Lower leg skin (tissue), 4 donors: ENCODE results near the gene LIFR. TPM values are rescaled to one million over a fixed set of nuclear protein-coding genes. Genes with fewer than 3 reads are reported as not detected.

Source experiments
- DNase-seq, 2 donors: peaks; one replicate each; pipeline ENCODE4 v3.0.0-alpha.2; 2019; ENCODE audit warnings: low spot score in 2 of 2
- H3K4me3 ChIP-seq: fragments of 200-600 bp; sonication (generic); 2 replicates; pipeline ENCODE4 v1.5.1; 2017; ENCODE audit warnings: mild to moderate bottlenecking, low read depth; ENCODE audit not compliant: poor library complexity, severe bottlenecking
- POLR2A ChIP-seq, 2 donors: fragments of 450-650 bp; IDR thresholded peaks; one replicate each; pipeline ENCODE4 v1.6.1; 2016 to 2017; ENCODE audit warnings: antibody characterized with exemption in 2 of 2, mild to moderate bottlenecking in 1 of 2, moderate library complexity in 1 of 2
- WGBS, 2 donors: methylation state at CpG; one replicate each; pipeline ENCODE4 v1.1.5; 2018; 5-methylcytosine and 5-hydroxymethylcytosine counted together
- intact Hi-C: fragments of 100-400 bp; cut with DNase I; formaldehyde crosslinking; loops from one replicate; pipeline ENCODE4 v1.15.0; 2023; ENCODE audit warnings: low total_unique reads
- total RNA-seq, 4 donors: library from RNA; depleted of rRNA; stranded (reverse); fragments of >200 nt; gene quantifications; one replicate each; pipeline ENCODE4 v1.1.0, GENCODE V29; 2016
- TF ChIP-seq, protein P1 (sequence below), 3 donors: fragments of 450-650 bp; IDR thresholded peaks; one replicate each; pipeline ENCODE4 v1.5.1; 2016; ENCODE audit warnings: antibody characterized with exemption in 3 of 3, mild to moderate bottlenecking in 3 of 3, moderate library complexity in 2 of 3

Gene LIFR
- total RNA-seq, 4 donors from 2014 or later = 28.3 to 70.6 (median 42.1) TPM

DNA sequence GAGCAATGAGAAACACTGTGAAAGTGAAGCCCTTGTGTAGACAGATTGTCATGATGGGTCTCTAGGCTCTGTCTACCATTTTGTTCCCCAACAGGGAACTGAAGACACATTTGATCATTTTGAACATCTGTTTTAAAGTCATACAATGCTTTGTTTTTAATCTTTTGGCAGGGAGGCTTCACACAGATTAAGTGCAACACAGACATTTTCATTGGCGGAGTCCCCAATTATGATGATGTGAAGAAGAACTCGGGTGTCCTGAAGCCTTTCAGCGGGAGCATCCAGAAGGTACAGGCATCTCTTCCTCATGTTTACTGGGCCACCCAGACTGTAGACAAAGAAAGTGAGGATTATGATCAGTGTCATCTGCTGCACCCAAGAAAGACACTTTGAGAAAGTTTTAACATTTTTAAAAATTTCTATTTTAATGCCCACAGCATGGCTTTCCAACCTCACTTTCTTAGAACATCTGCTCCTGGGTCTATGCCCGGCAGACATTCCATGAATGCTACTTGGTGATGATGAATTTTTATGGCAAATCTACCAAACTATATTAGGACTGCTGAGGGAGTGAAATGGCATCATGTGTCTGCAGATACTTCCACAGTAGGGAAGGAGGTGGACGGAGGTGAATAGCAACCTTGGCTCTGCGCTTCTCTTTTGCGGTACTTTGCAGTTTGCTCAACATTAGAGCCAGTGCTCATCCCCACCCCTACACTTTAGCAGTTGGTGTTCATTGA lies 121.3 kb downstream of the LIFR start:
- intact Hi-C loops = loop anchor here (10.0 kb wide), 1 partner anchor 490 kb away; no protein-coding TSS in a partner anchor
- no peak for TF ChIP-seq POLR2A (IDR thresholded peaks at IDR 0.05)
- TF ChIP-seq, protein P1, sequence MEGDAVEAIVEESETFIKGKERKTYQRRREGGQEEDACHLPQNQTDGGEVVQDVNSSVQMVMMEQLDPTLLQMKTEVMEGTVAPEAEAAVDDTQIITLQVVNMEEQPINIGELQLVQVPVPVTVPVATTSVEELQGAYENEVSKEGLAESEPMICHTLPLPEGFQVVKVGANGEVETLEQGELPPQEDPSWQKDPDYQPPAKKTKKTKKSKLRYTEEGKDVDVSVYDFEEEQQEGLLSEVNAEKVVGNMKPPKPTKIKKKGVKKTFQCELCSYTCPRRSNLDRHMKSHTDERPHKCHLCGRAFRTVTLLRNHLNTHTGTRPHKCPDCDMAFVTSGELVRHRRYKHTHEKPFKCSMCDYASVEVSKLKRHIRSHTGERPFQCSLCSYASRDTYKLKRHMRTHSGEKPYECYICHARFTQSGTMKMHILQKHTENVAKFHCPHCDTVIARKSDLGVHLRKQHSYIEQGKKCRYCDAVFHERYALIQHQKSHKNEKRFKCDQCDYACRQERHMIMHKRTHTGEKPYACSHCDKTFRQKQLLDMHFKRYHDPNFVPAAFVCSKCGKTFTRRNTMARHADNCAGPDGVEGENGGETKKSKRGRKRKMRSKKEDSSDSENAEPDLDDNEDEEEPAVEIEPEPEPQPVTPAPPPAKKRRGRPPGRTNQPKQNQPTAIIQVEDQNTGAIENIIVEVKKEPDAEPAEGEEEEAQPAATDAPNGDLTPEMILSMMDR (IDR thresholded peaks at IDR 0.05) = no peak
- DNase-seq = peak in 1 of 2 donors; percentile 56
- WGBS, 2 donors = 69 to 80% methylated on average over 7 of the region's 7 CpGs
- H3K4me3 ChIP-seq = no peak overlapping the region

DNA sequence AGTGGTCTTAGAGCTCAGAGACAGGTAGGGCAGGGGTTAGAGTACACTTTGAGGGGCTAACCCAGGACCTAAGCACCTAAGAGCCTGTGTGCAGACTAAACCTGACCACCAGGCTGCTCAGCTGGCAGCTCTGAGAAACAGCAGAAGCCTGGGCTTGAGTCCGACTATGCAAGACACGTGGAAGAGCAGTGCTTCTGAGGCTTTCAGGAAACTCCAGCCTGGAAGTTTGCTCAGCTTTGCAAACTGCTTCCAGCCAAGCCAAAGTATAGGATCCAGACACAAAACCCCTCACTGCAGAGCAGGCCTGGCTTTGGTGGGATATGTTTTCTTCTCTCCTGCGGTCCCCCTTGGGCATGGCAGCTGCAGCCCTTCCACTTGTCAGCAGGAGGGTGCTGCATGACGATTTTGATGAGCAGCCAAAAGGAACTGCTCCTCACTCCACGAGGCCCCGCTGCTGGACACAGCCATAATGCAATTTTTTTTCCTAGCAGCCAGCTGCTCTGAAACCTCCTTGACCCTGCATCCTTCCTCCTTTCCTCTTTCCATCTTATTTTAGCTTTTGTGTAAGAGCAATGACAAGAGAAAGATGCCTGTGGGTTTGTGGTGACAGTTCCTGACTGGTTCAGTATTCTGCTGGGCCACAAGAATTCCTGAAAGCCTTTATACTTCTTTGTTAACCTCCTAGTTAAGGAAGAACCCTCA lies 123.1 kb downstream of the LIFR start:
- WGBS, 2 donors = 47 to 51% methylated on average over 6 of the region's 6 CpGs
- no peak overlapping the region for H3K4me3 ChIP-seq
- intact Hi-C loops = loop anchor here (10.0 kb wide), 1 partner anchor 491 kb away; no protein-coding TSS in a partner anchor
- TF ChIP-seq, protein P1 (IDR thresholded peaks at IDR 0.05) = no peak
- no peak for TF ChIP-seq POLR2A (IDR thresholded peaks at IDR 0.05)
- DNase-seq = peak in 1 of 2 donors; percentile 77

DNA sequence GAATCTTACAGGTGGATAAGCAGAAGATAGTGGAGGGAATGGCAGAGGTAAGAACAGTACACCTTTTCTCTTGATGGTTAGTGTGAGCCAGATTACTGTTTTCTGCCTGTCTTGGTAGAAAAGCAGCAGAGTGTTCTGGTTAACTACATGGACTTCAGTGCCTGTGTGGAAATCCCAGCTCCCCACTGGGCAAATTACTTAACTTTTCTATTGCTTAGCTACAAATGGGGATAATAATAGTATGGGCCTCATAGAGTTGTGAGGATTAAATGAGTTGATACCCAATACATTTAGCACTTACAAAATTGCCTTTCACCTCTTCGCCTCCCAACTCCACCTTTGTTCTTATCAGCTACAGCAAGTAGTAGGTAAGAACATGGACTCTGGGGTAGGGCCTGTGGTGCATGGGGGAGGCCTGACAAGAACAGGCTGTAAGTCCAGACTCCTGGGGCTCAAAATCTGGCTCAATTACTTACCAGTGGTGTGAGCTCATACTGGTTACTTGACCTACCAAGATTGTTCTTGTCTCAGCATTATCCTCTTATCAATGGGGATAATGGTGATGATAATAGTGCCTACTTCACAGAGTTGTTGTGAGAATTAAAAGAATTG lies 125.1 kb downstream of the LIFR start:
- TF ChIP-seq POLR2A (IDR thresholded peaks at IDR 0.05) = no peak
- TF ChIP-seq, protein P1 (IDR thresholded peaks at IDR 0.05) = no peak
- no peak overlapping the region for H3K4me3 ChIP-seq
- 92 to 96% methylated on average over 1 of the region's 1 CpG for WGBS, 2 donors
- DNase-seq = no peak
- intact Hi-C loops = loop anchor here (10.0 kb wide), 1 partner anchor 493 kb away; no protein-coding TSS in a partner anchor

DNA sequence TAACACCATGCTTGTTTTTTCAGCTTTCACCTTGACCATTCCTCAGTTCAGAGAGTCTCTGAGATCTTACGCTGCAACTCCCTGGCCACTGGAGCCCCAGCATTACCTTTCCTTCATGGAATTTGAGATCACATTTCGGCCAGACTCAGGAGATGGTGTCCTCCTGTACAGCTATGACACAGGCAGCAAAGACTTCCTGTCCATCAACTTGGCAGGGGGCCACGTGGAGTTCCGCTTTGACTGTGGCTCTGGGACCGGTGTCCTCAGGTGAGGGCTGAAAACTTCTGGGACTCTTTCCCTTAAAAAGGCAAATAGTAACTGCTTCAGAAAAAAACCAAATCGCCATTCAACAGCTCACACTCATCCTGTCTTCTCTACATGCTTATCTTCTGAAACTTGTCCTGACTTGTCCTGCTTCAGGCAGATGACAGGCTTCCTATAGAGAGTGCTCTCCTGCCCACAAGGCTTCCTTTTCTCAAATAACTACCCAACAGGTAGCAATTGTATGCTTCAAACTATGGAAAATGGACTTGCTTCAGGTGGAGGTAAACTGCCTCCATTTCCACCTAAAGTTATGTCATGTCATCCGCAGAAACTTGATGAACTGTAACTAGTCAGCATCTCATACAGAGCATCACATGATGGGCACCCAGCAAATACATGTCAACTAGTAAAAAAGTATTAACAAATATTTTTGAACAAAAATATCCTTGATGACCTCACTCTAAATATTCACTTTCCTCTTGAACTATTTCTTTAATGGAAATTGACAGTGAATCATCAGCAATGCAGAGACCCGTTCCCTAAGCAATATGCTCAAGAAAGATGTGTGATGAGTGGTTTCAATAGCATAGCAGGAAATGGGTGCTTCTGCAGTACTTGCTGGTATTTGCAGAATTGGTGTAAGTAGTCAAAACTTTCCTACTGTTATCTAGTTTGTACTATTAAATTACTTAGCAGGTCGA lies 129.2 kb downstream of the LIFR start:
- H3K4me3 ChIP-seq = no peak overlapping the region
- WGBS, 2 donors = 74 to 82% methylated on average over 9 of the region's 9 CpGs
- TF ChIP-seq, protein P1 (IDR thresholded peaks at IDR 0.05) = no peak
- no peak for TF ChIP-seq POLR2A (IDR thresholded peaks at IDR 0.05)
- DNase-seq = peak in 1 of 2 donors; percentile 78
- intact Hi-C loops = no loop called here

DNA sequence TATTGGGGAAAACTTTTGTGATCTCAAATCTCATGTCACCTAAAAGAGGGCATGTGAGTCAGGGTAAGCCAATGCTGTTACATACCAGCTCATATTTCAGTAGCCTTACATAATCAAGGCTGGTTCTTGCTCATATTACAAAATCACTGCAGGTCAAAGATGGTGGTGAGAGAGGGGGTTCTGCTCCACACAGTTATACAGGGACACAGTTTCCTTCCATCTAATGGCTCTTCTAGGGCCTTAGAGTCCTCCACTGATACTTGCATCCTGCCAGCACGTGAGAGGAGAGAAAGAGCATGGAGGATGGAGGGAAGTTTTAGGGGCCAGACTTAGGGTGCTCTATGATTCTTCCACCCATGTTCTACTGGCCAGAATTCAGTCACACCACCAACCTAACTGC lies 130.0 kb downstream of the LIFR start:
- intact Hi-C loops = no loop called here
- no peak overlapping the region for H3K4me3 ChIP-seq
- 73 to 94% methylated on average over 1 of the region's 1 CpG for whole genome bisulfite sequencing, 2 donors
- TF ChIP-seq POLR2A (IDR thresholded peaks at IDR 0.05) = no peak
- TF ChIP-seq, protein P1 (IDR thresholded peaks at IDR 0.05) = no peak
- DNase-seq = no peak
